Hepatocyte (in vitro differentiated cells): ENCODE results near the gene ANKRD62. TPM values are rescaled to one million over a fixed set of nuclear protein-coding genes. Genes with fewer than 3 reads are reported as not detected.

Experiments
- DNase-seq: peaks from one replicate; pipeline ENCODE4 v3.0.0-alpha.2; 2016; ENCODE audit warnings: low spot score
- H2AFZ ChIP-seq: fragments of 200-600 bp; sonication (generic); 2 replicates; pipeline ENCODE4 v1.6.0; 2016; ENCODE audit warnings: antibody characterized with exemption, mild to moderate bottlenecking
- H3K27ac ChIP-seq: fragments of 200-600 bp; sonication (generic); 2 replicates; pipeline ENCODE4 v1.5.1; 2016; ENCODE audit warnings: mild to moderate bottlenecking
- H3K27me3 ChIP-seq: fragments of 200-600 bp; sonication (generic); 2 replicates; pipeline ENCODE4 v1.6.1; 2016
- H3K36me3 ChIP-seq: fragments of 200-600 bp; sonication (generic); replicated peaks from 2 replicates; pipeline ENCODE4 v1.5.1; 2016; ENCODE audit warnings: low read depth; ENCODE audit not compliant: insufficient read depth
- H3K4me1 ChIP-seq: fragments of 200-600 bp; sonication (generic); 2 replicates; pipeline ENCODE4 v1.5.1; 2016; ENCODE audit warnings: mild to moderate bottlenecking, moderate library complexity; ENCODE audit not compliant: insufficient read depth
- H3K4me2 ChIP-seq: fragments of 200-600 bp; sonication (generic); 2 replicates; pipeline ENCODE4 v1.6.0; 2016
- H3K4me3 ChIP-seq: fragments of 200-600 bp; sonication (generic); 2 replicates; pipeline ENCODE4 v1.5.1; 2016; ENCODE audit warnings: mild to moderate bottlenecking
- H3K79me2 ChIP-seq: fragments of 200-600 bp; sonication (generic); 2 replicates; pipeline ENCODE4 v1.6.0; 2017; ENCODE audit warnings: mild to moderate bottlenecking
- H3K9me2 ChIP-seq: fragments of 200-600 bp; sonication (generic); replicated peaks from 2 replicates; pipeline ENCODE4 v1.6.0; 2017; ENCODE audit warnings: mild to moderate bottlenecking; ENCODE audit not compliant: insufficient read depth
- H3K9me3 ChIP-seq: fragments of 200-600 bp; sonication (generic); 2 replicates; pipeline ENCODE4 v1.5.1; 2016; ENCODE audit warnings: low read depth, mild to moderate bottlenecking
- H4K20me1 ChIP-seq: fragments of 200-600 bp; sonication (generic); 2 replicates; pipeline ENCODE4 v1.6.0; 2016; ENCODE audit warnings: mild to moderate bottlenecking; ENCODE audit not compliant: insufficient read depth, poor library complexity, severe bottlenecking
- EZH2 ChIP-seq: fragments of 200-600 bp; sonication (generic); IDR thresholded peaks from 2 replicates; pipeline ENCODE4 v1.6.1; 2016; ENCODE audit warnings: antibody characterized with exemption, mild to moderate bottlenecking, borderline replicate concordance
- EZH2phosphoT487 ChIP-seq: fragments of 200-600 bp; sonication (generic); IDR thresholded peaks from one replicate; pipeline ENCODE4 v1.6.1; 2018; ENCODE audit warnings: antibody characterized with exemption, mild to moderate bottlenecking, low read depth, moderate library complexity; ENCODE audit not compliant: unreplicated experiment, severe bottlenecking
- WGBS: methylation state at CpG from one replicate; pipeline ENCODE4 v1.1.6; 2016; ENCODE audit warnings: low lambda C conversion rate; ENCODE audit errors: missing lambda C conversion rate; 5-methylcytosine and 5-hydroxymethylcytosine counted together
- polyA plus RNA-seq: library from polyadenylated mRNA; unstranded; fragments of >200 nt; fragmentation: Nextera tagmentation; extraction: Ambion mirVana; gene quantifications from 2 replicates; pipeline ENCODE4 v1.2.1, GENCODE V29; 2016
- total RNA-seq: library from RNA; depleted of rRNA; stranded (reverse); fragments of >200 nt; gene quantifications from 2 replicates; pipeline ENCODE4 v1.2.3, GENCODE V29; 2014
- TF ChIP-seq, protein P1 (sequence below): fragments of 200-600 bp; sonication (generic); IDR thresholded peaks from 2 replicates; pipeline ENCODE4 v1.5.1; 2016; ENCODE audit warnings: antibody characterized with exemption, mild to moderate bottlenecking; ENCODE audit not compliant: poor library complexity

ANKRD62 gene
- total and polyA plus RNA-seq, 2 experiments from 2014 or later = not detected

DNA sequence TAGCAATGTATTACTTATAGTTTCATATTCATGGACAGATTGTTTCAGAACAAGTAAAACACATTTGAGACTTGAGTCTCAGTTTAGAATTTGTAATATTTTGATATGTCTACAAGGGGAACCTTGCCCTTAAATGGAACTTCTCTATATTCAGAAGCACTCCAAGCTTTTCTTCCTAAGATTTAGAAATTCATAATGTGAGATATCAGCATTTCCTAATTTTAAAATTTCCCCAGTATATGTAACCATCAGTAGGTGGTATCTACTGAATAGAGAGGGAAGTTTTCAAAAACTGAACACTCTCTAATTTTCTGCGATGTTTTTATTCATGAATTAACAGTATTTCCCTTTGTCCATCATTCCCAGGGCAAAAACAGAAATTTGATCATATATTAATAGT, 7.6 kb downstream of the ANKRD62 start:
- Histone ChIP-seq H4K20me1 (no peaks in the 10 kb centered on the region), H3K79me2 (no peaks in the 10 kb centered on the region), H3K9me2 (no peaks in the 10 kb centered on the region), H3K4me2 (no peak overlapping the region), H3K4me3 (no peak overlapping the region), H2AFZ (no peak overlapping the region), H3K36me3 (no peaks in the 10 kb centered on the region), H3K4me1 (no peaks in the 10 kb centered on the region), H3K27me3 (peaks cover 15% of the 10 kb centered on the region), H3K27ac (no peak overlapping the region), H3K9me3 (no peaks in the 10 kb centered on the region)
- DNase-seq = no peak
- WGBS = 92% methylated on average over 1 of the region's 1 CpG
- no peak for TF ChIP-seq EZH2
- TF ChIP-seq, protein P1, sequence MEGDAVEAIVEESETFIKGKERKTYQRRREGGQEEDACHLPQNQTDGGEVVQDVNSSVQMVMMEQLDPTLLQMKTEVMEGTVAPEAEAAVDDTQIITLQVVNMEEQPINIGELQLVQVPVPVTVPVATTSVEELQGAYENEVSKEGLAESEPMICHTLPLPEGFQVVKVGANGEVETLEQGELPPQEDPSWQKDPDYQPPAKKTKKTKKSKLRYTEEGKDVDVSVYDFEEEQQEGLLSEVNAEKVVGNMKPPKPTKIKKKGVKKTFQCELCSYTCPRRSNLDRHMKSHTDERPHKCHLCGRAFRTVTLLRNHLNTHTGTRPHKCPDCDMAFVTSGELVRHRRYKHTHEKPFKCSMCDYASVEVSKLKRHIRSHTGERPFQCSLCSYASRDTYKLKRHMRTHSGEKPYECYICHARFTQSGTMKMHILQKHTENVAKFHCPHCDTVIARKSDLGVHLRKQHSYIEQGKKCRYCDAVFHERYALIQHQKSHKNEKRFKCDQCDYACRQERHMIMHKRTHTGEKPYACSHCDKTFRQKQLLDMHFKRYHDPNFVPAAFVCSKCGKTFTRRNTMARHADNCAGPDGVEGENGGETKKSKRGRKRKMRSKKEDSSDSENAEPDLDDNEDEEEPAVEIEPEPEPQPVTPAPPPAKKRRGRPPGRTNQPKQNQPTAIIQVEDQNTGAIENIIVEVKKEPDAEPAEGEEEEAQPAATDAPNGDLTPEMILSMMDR = no peak
- TF ChIP-seq EZH2phosphoT487 = no peak

- 73% methylated on average over 13 of the region's 13 CpGs for WGBS
- H3K4me3 ChIP-seq = no peak overlapping the region
Observed at GRCh38 chr18:12102136-12102842, 8.6 kb downstream of the ANKRD62 start.

DNA sequence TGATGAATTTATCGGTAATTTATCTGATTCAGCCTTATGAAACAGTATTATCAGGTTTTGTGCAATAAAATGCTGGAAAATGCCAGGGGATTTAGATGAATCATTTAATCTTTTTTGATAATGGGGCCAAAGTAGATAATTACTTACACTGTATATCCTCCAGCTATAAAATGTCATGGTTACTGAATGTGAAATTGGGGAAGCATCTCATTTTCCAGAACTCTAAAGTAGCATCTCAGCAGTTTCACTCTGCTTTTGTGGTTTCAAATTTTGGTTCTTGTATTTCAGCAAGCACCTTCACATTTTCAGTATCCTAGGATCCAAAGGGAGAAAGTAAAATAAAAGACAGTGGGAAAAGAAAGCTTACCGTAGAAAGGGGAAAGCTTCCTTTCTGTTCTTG, 12.8 kb downstream of the ANKRD62 start:
- H3K4me2 ChIP-seq = no peak overlapping the region
- H3K27ac ChIP-seq = no peak overlapping the region
- DNase-seq = no peak
- H3K4me3 ChIP-seq = no peak overlapping the region
- H4K20me1 ChIP-seq = no peaks in the 10 kb centered on the region
- no peaks in the 10 kb centered on the region for H3K9me2 ChIP-seq
- H3K9me3 ChIP-seq = no peaks in the 10 kb centered on the region
- peaks cover 9% of the 10 kb centered on the region for H3K27me3 ChIP-seq
- 83% methylated on average over 2 of the region's 2 CpGs for WGBS
- H3K4me1 ChIP-seq = no peaks in the 10 kb centered on the region
- no peaks in the 10 kb centered on the region for H3K79me2 ChIP-seq
- TF ChIP-seq EZH2phosphoT487 (no peak), EZH2 (no peak)
- TF ChIP-seq, protein P1 = no peak
- H2AFZ ChIP-seq = no peak overlapping the region
- no peaks in the 10 kb centered on the region for H3K36me3 ChIP-seq

More at GRCh38 chr18:12102136-12102842, 8.6 kb downstream of the ANKRD62 start:
- DNase-seq = no peak
- Histone ChIP-seq H3K36me3 (no peaks in the 10 kb centered on the region), H3K4me2 (no peak overlapping the region), H3K79me2 (no peaks in the 10 kb centered on the region), H4K20me1 (no peaks in the 10 kb centered on the region), H3K9me2 (no peaks in the 10 kb centered on the region), H2AFZ (no peak overlapping the region), H3K27ac (no peak overlapping the region), H3K9me3 (no peaks in the 10 kb centered on the region), H3K4me1 (no peaks in the 10 kb centered on the region), H3K27me3 (peaks cover 15% of the 10 kb centered on the region)
- TF ChIP-seq, protein P1 = no peak
- TF ChIP-seq EZH2 (no peak), EZH2phosphoT487 (no peak)

DNA sequence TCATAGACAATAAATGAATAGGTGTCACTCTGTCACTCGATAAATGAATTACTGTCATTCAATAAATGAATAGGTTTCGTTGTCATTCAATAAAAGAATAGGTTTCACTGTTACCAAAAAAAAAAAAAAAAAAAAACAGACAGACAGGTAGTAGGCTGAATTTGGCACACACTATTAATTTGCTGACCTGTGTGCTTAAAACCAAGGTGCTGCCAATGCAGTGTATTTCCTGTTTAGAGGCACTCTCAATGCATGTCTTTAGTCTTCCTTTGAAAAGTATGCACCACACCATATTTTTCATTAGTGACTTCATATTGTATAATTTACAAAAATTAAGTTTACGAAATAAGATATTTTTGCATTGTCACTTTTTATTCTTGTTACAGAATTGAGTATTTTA, 16.2 kb downstream of the ANKRD62 start:
- Histone ChIP-seq H3K4me1 (no peaks in the 10 kb centered on the region), H3K4me2 (no peak overlapping the region), H3K27ac (no peak overlapping the region), H3K36me3 (no peaks in the 10 kb centered on the region), H4K20me1 (no peaks in the 10 kb centered on the region), H3K9me3 (no peaks in the 10 kb centered on the region), H2AFZ (no peak overlapping the region), H3K27me3 (peaks cover 4% of the 10 kb centered on the region), H3K4me3 (no peak overlapping the region), H3K9me2 (no peaks in the 10 kb centered on the region), H3K79me2 (no peaks in the 10 kb centered on the region)
- TF ChIP-seq EZH2 = no peak
- TF ChIP-seq, protein P1 = no peak
- no peak for TF ChIP-seq EZH2phosphoT487
- 88% methylated on average over 3 of the region's 3 CpGs for WGBS
- DNase-seq = no peak
